Ovary (tissue), 9 donors: Measurements from ENCODE around the gene PARD3B. TPM values are rescaled to one million over a fixed set of nuclear protein-coding genes. Genes with fewer than 3 reads are reported as not detected.

Source experiments
- DNase-seq, 5 donors: peaks; one replicate each; pipeline ENCODE4 v3.0.0-alpha.2; 2019 to 2020
- H3K27ac ChIP-seq, 2 donors: fragments of 200-600 bp; one replicate each; pipeline versions ENCODE4 v1.5.1 to v1.8.0; 2019 to 2022
- H3K27me3 ChIP-seq: fragments of 200-600 bp; one replicate; pipeline ENCODE4 v1.8.0; 2022
- H3K36me3 ChIP-seq: fragments of 200-600 bp; sonication (generic); one replicate; pipeline ENCODE4 v1.5.1; 2019
- H3K4me1 ChIP-seq: one replicate; pipeline ENCODE4 v1.8.1; 2013; ENCODE audit warnings: mild to moderate bottlenecking, moderate library complexity; ENCODE audit not compliant: insufficient read depth
- H3K4me3 ChIP-seq: fragments of 200-600 bp; sonication (generic); one replicate; pipeline ENCODE4 v1.5.1; 2017
- H3K9me3 ChIP-seq, 2 donors: fragments of 200-600 bp in 1 of 2; sonication (generic) in 1 of 2; one replicate each; pipeline versions ENCODE4 v1.5.1 to v1.8.1; 2013 to 2019; ENCODE audit warnings: mild to moderate bottlenecking in 1 of 2, moderate library complexity in 1 of 2
- CTCF ChIP-seq, 3 donors: fragments of 450-650 bp in 2 of 3; fragments of 200-600 bp in 1 of 3; IDR thresholded peaks; one replicate each; pipeline versions ENCODE4 v1.5.1 to v1.8.0; 2016 to 2022; ENCODE audit warnings: antibody characterized with exemption in 3 of 3, mild to moderate bottlenecking in 1 of 3
- EP300 ChIP-seq: sonication (generic); formaldehyde crosslinking; IDR thresholded peaks from one replicate; pipeline ENCODE4 v1.6.1; 2017; ENCODE audit warnings: antibody characterized with exemption
- POLR2A ChIP-seq: fragments of 450-650 bp; IDR thresholded peaks from one replicate; pipeline ENCODE4 v1.6.1; 2017; ENCODE audit warnings: antibody characterized with exemption, mild to moderate bottlenecking, moderate library complexity
- WGBS, 3 donors: extraction: QIAGEN DNeasy Blood & Tissue Kit in 1 of 3; methylation state at CpG; one replicate each; pipeline versions ENCODE4 v1.1.5 to v1.1.7; 2013 to 2017; 5-methylcytosine and 5-hydroxymethylcytosine counted together
- intact Hi-C, 4 donors: fragments of 100-400 bp; cut with DNase I; formaldehyde crosslinking; loops; one replicate each; pipeline versions ENCODE4 v1.11.0 to v1.15.1; 2022 to 2023
- polyA plus RNA-seq, 2 donors: library from polyadenylated mRNA; stranded (reverse); fragments of 200-250 nt in 1 of 2; fragments of 350-450 nt in 1 of 2; fragmentation: Illumina TruSeq in 1 of 2; extraction: RNeasy Lipid Tissue Mini Kit (QIAGEN cat#74804) in 1 of 2; gene quantifications; one replicate each; pipeline ENCODE4 v1.2.3, GENCODE V29; 2013 to 2014
- small RNA-seq: library from RNA; depleted of rRNA; stranded (forward); fragments of <200 nt; gene quantifications from one replicate; pipeline ENCODE3, GENCODE V24; 2016
- total RNA-seq, 7 donors: library from RNA; depleted of rRNA in 2 of 7; stranded (reverse); fragments of >200 nt in 2 of 7; fragmentation: NEBNext Ultra II Directional in 3 of 7; extraction: Animal tissue kit (Norgen Biotek cat#: 25700) in 3 of 7; gene quantifications; one replicate each; pipeline versions ENCODE4 v1.1.0 to v1.2.4, GENCODE V29; 2016 to 2023
- donor health status: DM: no; HTN: no; CAD: no; lungs with moderate emphysema.
- donor health status: DM: no; HTN: no; CAD: no.
- donor health status: Bipolar disorder and iron deficiency.
- donor health status: DM: yes; HTN: yes; CAD: no.
- donor health status: DM: no; HTN: no; CAD: no.
- donor health status: DM: yes; HTN: yes; CAD: no.

The PARD3B gene
- total and polyA plus RNA-seq, 9 donors = 8.2 to 46.6 (median 28.7) TPM

DNA sequence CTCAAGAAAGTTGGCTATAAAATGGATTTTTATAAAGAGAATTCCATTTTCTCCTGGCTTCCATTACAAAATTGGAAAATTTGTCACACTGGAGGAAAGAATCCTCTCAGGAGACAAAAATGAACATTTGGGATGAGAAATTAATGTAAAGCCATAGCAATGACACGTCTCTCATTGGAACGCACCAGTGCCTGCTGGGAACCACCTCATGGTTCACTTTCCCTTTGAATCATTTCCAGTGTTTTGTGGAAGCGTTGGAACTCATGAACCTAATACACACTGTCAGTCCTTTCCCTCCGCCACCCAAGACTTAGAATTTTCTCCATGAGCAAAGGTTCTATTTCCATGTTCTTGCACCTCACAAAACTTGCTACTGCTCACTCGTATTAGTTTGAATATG is 1116.0 kb downstream of the PARD3B start:
- Histone ChIP-seq H3K36me3 (no peaks in the 10 kb centered on the region), H3K27me3 (no peaks in the 10 kb centered on the region), H3K9me3 (no peaks in the 10 kb centered on the region), H3K4me3 (no peak overlapping the region), H3K4me1 (no peaks in the 10 kb centered on the region), H3K27ac (no peak overlapping the region)
- no peak for DNase-seq
- intact Hi-C loops = no loop called here
- whole genome bisulfite sequencing, 3 donors = 93 to 98% (median 94%) methylated on average over 5 of the region's 5 CpGs
- no peak for TF ChIP-seq EP300
- no peak for TF ChIP-seq POLR2A
- no peak for TF ChIP-seq CTCF (IDR thresholded peaks at IDR 0.05)

- no peak overlapping the region for H3K4me3 ChIP-seq
- 88 to 95% (median 94%) methylated on average over 3 of the region's 3 CpGs for WGBS, 3 donors
- H3K27ac ChIP-seq = no peak overlapping the region
- no peak for DNase-seq
- TF ChIP-seq CTCF (IDR thresholded peaks at IDR 0.05) (no peak), EP300 (no peak), POLR2A (no peak)
- H3K9me3 ChIP-seq = no peaks in the 10 kb centered on the region
- no peaks in the 10 kb centered on the region for H3K36me3 ChIP-seq
- no peaks in the 10 kb centered on the region for H3K27me3 ChIP-seq
- intact Hi-C loops = no loop called here
- no peaks in the 10 kb centered on the region for H3K4me1 ChIP-seq
Observed at GRCh38 chr2:205662206-205662965, 1117.1 kb downstream of the PARD3B start.

DNA sequence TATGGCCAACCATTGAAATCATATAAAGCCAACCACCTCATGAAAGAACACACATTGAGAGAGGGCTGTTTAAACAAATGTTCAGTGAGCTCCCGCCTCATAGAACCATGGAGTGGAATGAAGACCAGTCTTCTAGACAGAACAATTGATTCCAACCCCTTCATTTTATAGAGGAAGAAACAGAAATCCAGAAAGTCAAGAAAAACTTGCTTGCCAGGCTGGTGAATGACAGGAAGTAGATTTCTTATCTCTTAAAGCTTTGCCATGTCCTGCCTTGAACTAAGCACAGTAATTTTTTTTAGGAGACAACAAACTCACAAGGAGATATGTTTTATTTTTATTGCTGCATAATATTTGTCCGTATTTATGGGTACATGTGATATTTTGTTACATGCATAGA is 1120.5 kb downstream of the PARD3B start:
- no peak for DNase-seq
- Histone ChIP-seq H3K27me3 (no peaks in the 10 kb centered on the region), H3K9me3 (no peaks in the 10 kb centered on the region), H3K36me3 (no peaks in the 10 kb centered on the region), H3K27ac (no peak overlapping the region), H3K4me1 (no peaks in the 10 kb centered on the region), H3K4me3 (no peak overlapping the region)
- intact Hi-C loops = no loop called here
- TF ChIP-seq CTCF (IDR thresholded peaks at IDR 0.05) = no peak
- no peak for TF ChIP-seq EP300
- TF ChIP-seq POLR2A = no peak
- WGBS, 3 donors = 89 to 95% (median 91%) methylated on average over 2 of the region's 2 CpGs

Small RNAs within 50 kb of the gene (small RNA-seq; reads per million reads assigned to genes)
- not detected for gene AC008171.1
